ENCODE results near the gene LCE2D.
"Not testable (repeated sequence)": the region's sequence is repeated elsewhere in the genome, so short reads cannot be mapped to it uniquely, and the experiment has no call there.

The LCE2D gene

GRCh38 chr1:152663098-152663497 is at the start of gene LCE2D:
TSS of gene LCE2D (plus strand) at chr1:152663380. CDS start at chr1:152664106, 726 bp downstream.
- no peak for DNase-seq

DNA sequence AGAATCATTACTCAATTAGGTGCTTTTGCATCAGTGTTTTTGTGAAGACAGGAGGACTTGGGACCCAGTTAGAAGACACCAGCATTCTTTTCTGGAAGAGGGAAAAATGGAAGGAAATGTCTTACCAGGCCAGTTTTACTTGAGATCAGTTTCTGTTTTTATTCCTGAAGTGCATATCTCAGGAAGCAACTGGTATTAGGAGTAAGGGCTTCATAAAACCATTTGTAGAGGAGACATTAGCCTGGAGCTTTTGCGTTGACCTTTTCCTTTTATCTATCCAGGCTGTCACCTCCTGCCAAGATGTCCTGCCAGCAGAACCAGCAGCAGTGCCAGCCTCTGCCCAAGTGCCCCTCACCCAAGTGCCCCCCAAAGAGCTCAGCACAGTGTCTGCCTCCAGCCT is 49.7 kb upstream of the LCE2D start, which contains the start of gene LCE3B:
Gene LCE3B (plus strand): TSS at position 301 of the 400 bp plus-strand sequence. CDS start 0 bp downstream, at position 301.
- no peak for DNase-seq

DNA sequence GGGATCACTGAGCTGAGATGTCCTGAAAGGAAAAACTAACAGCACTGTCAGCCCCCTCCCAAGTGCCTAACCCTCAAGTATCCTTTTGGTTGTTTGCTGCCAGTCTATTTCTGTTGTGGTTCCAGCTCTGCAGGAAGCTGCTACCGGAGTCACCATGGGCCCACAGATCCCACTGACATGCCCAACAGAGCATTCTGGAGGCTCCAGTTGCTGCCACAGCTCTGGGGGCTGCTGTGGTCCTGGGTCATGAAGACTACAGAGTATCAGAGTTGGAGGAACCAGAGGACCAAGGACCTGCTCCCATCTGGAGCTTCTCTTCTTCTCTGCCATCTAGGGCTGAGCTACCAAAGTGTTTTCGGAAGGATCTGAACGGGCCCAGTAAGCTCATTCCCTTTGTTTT is 41.2 kb upstream of the LCE2D start:
- no peak for DNase-seq

GRCh38 chr1:152622803-152623202 is 40.4 kb upstream of the LCE2D start, which contains the start of gene LCE3A:
TSS of gene LCE3A (minus strand) at chr1:152623103. CDS start at chr1:152623103, 0 bp downstream.
- DNase-seq, result no peak

GRCh38 chr1:152623203-152623844 is 39.9 kb upstream of the LCE2D start:
- no peak for DNase-seq

GRCh38 chr1:152626744-152627143 is 36.4 kb upstream of the LCE2D start:
- DNase-seq, result no peak

DNA sequence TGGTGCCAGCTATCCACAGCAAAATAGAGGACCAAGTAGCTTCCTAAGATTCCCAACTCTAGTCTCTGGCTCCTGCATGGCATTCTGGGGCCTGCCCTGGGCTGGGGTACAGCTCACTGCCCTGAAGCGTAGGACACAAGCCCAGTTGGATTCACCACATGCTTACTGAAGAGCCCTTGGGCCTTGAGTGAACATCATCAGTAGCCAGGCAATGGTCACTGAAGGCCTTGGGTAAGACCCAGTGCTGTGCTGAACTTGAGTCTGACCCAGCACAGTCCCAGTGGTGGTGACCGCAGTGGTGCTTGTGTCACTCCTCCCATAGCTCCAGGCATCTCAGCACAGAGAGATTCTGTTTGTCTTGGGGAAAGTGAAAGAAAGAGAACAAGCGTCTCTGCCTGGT is 32.6 kb upstream of the LCE2D start:
- no peak for DNase-seq

GRCh38 chr1:152640351-152640750 is 22.8 kb upstream of the LCE2D start:
- no peak for DNase-seq

DNA sequence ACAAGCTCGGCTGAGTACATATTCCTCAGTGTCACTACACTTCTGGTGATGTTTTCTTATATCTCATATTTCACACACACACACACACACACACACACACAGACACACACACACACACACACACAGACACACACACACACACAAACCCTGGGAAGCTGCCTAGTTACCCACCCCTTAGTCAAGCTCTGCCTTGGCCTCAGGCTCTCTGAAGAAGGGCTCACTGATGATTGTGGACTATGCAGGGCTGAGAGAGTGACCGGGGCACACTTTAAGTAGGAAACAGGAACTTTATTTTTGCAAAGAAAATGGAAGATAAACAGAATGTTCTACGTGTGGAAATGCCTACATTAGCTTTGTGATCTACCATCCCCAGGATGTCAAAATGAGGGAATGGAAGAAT is 19.2 kb upstream of the LCE2D start:
- DNase-seq, result no peak

DNA sequence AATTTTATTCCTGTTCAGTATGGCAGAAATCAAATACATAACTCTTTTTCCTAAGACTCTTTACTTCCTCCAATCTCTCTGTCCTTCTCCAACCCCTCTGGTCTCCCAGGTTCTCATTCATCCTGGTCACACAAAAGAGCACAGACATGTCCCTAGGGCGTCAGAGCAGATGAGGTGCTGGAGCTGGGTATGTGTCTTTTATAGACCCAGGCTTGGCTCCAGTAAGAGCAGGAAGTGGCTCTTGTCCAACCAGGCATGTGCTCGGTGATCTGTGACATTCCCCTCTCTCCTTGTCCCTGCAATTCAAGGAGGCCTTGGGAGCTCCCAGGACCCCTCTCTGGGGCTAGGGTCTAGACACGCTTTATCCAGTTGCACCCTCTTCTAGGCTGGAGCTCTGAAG is 18.0 kb upstream of the LCE2D start:
- no peak for DNase-seq

DNA sequence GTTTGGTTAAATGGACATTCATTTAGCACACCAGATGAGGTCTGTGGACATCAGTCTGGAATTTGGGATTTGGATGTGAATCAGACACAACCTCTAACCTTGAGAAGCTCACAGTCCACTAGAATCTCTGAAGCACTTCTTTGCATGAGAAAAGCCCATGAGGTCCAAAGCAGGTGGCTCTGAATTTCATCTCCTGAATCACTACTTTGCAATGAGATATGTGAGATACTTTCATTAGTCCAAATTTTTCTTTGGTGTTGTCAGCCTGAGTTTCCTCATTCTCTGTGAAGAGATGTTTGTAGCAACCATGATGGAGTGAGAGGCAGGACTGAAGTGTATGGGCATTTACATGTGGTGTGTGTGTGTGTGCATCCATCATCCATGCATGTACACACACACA is 16.5 kb upstream of the LCE2D start:
- DNase-seq, result no peak

GRCh38 chr1:152654110-152654509 is 9.1 kb upstream of the LCE2D start:
- DNase-seq, result no peak

DNA sequence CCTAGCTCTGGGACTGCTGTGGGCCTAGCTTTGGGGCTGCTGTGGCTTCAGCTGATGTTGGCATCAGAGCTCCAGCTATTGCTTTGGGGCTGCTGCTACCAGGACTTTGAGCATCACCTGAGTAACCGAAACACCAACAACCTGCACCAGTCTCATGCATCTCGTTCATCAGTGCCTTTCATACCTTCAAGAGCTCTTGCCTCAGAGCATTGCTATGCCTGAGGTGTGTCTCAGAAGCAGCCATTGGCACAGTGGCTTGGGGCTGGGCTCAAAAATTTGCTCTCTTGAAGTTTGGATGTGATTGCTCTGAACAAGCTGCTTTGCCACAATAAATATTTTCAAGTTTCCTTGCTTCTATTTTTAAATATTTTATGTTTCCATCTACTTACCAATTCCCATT is 6.7 kb upstream of the LCE2D start:
- DNase-seq, result no peak

DNA sequence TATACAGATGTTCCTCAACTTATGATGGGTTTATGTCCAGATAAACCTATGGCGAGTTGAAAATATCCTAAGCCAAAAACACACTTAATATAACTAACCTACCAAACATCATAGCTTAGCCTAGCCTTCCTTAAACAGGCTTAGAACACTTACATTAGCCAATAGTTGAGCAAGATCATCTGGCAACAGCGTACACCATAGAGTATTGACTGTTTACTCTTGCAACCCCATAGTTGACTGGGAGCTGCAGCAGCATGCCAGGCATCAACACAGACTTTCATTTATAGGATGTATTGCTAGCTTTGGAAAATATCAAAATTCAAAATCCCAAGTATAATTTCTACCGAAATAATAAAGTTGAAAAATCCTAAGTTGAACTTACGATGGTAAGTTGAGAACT is 5.5 kb upstream of the LCE2D start:
- DNase-seq, result no peak

DNA sequence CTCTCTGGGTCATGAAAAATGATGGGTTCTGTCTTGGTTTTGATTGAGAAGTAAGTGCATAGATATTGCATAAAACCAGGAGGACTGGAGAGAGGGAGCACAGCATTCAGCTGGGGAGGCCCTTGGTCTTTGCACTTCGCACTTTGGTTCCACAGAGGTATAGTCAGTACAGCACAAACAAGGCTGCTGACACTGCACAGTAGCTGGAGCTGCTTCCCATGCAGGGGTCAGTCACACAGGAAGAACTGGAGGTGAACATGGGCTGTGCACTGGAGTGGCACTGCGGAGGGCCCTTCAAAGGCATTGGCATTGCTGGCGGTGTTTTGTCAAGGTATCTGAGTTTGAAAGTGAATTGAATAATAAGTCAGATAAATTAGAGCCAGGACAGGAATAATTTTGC is 4.5 kb upstream of the LCE2D start:
- no peak for DNase-seq

DNA sequence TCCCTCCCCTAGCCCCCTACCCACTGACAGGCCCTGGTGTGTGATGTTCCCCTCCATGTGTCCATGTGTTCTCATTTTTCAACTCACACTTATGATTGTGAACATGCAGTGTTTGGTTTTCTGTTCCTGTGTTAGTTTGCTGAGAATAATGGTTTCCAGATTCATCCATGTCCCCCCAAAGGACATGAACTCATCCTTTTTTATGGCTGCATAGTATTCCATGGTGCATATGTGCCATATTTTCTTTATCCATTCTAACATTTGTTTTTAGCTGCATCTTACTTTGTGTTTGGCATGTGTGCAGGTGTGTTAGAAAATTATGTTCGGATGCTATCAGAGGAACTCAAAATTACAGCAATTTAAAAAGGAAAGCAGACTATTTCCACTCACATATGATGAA is 3.0 kb downstream of the LCE2D start:
- not testable (repeated sequence) for DNase-seq

- DNase-seq, result no peak
These were observed 4.5 kb downstream of the LCE2D start for GRCh38 chr1:152667648-152668047.

DNA sequence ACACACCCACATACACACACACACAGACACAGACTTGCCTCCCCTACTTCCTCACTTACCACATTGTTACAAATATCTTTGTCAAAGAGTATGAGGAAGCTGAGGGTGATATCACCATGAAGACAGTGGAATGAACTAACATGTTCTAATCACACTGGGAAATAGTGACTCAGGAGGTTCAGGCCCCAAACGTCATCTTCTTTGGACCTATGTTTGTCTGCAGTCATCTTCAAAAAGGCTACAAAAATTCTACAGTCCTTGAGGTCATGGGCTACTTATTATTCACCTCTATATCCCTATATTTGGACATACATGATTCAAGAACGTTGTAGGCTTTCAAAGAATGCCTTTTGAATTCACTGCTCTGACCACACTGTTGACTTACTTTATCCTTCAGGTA is 9.8 kb downstream of the LCE2D start:
- DNase-seq, result no peak

DNA sequence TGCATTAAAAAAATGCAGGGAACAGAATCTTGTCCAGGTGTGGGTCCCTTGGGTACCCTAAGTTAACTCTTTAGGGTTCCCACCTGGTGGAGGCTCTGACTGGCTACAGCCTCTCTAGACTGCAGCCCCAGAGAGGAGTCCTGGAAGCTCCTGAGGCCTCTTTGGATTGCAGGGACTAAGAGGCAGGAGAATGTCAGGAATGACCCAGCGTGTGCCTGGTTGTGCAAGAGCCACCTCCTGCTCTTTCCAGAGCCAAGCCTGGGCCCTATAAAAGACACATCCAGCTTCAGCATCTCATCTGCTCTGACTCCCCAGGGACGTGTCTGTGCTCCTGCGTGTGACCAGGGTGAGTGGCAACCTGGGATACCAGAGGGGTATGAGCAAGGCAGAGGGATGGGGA is 11.8 kb downstream of the LCE2D start, which contains the start of gene LCE2C:
Gene LCE2C (plus strand): TSS at position 297 of the 400 bp plus-strand sequence. CDS start 737 bp downstream, outside the sequence.
- DNase-seq, result not testable (repeated sequence)

DNA sequence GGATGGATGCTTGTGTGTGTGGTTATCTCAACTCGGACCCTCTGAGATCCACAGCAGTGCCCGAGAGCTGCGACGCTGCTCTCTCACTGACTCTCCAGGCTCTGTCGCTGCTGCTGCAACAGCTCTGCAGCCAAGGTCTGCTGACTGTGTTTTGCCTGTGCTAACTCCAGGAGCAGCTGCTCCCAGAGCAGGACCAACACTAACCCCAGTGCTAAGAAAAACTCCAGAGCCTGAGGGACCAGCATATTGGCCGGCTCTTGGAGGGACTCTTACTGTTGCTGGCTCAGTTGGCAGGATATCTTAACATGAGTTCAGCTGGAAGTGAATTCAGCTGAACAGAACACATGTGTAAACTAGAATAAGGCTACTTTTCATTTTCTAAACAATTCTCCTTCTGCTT is 16.3 kb downstream of the LCE2D start:
- no peak for DNase-seq

DNA sequence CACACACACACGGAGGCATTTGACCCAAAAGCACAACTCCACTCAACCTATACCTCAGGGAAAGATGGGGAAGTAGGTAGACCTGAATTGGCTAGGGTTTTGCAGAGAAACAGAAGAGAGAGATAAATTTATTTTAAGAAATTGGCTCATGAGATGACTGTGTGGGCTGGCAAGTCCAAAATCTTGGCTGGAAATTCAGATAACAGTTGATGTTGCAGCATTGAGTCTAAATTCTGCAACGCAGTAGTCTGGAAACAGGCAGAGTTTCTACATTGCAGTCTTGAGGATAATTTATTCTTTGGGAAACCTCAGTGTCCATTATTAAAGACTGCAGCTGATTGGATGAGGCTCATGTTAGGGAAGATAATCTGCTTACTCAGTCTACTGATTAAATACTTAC is 18.4 kb downstream of the LCE2D start:
- DNase-seq, result no peak

GRCh38 chr1:152683846-152684245 is 20.7 kb downstream of the LCE2D start:
- DNase-seq, result no peak

GRCh38 chr1:152685823-152686222 is 22.6 kb downstream of the LCE2D start, which contains the start of gene LCE2B:
TSS of gene LCE2B (plus strand) at chr1:152686123. CDS start at chr1:152686844, 721 bp downstream.
- DNase-seq, result not testable (repeated sequence)

DNA sequence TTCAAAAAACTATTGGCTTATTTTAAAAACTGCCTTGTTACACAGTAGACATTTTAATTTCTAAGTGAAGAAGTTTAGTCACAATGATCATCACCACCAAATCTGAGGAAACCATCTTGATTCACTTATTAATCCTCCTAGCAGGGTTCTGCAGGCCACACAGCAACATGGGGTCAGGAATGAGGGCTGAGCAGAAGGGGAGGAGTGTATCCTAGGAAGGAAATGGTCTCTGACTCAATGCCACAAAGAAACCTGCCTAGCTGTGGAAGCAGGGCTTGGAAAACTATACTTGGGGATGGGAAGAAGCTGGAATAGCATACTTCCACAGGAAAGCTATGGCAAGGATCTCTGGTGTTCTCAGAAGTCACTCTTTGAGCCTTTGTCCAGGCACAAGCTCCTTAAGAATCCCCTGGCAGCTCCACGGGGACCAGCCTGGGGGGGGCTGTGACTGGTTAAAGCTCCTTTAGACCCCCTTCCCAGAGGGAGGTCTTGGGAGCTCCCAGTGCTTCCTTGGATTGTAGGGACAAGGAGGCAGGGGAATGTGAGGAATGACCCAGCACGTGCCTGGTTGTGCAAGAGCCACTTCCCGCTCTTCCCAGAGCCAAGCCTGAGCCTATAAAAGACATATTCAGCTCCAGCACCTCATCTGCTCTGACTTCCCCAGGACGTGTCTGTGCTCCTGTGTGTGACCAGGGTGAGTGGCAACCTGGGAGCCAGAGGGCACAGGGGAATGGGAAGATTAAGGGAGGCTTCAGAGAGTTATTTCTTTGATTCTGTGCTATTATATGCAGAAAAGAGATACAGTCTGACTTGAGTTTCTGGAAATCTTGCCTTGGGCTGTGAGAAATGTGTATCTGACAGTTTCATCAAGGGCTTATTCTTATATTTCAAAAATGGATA is 34.8 kb downstream of the LCE2D start, which contains the start of gene LCE2A:
Gene LCE2A (plus strand): TSS at position 645 of the 900 bp plus-strand sequence. CDS start 557 bp downstream, outside the sequence.
- DNase-seq, result no peak
